Right hindlimb (tissue), 1 donor: Measurements from ENCODE around the gene ACD.

Experiments used
- DNase-seq: peaks from one replicate; pipeline ENCODE4 v3.0.0-alpha.2; 2018

Gene ACD

GRCh38 chr16:67645397-67646121, 14.5 kb downstream of the ACD start:
- no peak for DNase-seq

DNA sequence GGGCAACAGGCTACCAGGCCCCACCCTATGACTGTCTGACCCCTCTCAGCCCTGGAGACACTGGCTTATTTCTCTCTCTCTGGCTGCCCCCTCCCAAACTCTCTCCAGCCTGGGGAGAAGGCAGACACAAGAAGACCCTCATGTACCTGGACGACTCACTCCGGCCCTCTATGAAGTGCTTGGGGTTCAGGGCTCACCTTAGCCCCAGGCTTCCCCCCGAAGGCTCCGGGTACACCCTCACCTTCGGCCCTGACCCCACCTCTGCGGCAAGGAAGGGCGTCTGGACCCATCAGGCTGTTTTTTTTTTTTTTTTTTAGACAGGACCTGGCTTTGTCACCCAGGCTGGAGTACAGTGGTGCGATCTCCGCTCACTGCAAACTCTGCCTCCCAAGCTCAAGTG, 16.0 kb downstream of the ACD start:
- no peak for DNase-seq

DNA sequence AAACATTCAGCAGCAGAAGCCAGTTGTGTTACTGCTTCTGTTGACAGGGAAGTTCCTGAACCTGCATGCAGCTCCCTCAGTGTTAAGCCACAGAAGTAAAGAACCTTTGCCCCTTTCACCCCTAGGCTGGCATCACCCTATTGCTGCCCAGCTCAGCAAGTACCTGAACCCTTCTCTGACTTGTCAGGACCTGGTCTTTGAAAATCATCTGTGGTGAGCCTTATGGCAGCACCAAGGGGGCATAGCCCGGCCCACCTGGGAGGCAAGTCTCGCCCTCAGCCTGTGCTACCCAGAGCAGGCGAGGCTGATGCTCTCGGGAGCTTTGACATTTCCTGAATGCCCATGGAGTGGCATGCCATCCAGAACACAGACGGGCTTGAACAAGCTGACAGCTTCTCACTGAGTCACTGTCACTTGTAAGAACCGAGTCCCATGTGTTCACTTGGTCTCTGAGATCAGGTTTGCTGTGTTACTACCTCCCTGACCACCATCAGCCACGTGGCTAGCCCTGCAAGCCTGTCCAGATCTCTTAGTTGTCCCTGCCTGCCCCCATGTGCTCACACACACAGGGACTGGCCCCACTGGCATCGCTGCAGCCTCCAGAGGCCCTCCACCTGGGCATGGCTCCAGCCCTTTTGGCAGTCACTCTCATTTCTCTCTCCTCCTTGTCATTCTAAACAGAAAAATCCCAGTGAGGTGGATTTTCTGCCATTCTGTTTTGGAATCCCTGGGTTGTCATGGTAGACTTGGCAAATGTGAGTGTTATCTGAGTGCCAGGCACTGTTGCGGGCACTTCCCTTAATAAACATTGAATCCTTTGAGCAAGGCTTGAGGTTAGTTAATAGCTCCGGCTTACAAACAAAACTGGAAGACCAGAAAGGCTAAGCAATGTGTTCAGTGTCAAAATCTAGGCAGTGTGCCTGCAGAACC, 18.0 kb downstream of the ACD start:
- DNase-seq: peak; percentile 55

- no peak for DNase-seq
Observed at GRCh38 chr16:67637625-67638024, 22.4 kb downstream of the ACD start.

GRCh38 chr16:67636713-67637112, 23.3 kb downstream of the ACD start:
- DNase-seq: no peak

- DNase-seq: no peak
Observed at GRCh38 chr16:67632415-67633172, 27.5 kb downstream of the ACD start.

- no peak for DNase-seq
Observed at GRCh38 chr16:67628216-67628615, 31.8 kb downstream of the ACD start.

GRCh38 chr16:67613808-67614207, 46.3 kb downstream of the ACD start:
- DNase-seq: no peak

- DNase-seq: no peak
Observed at GRCh38 chr16:67608364-67608763, 51.7 kb downstream of the ACD start.
